ENCODE measurements around the gene CCDC63. TPM values are rescaled to one million over a fixed set of nuclear protein-coding genes. Genes with fewer than 3 reads are reported as not detected.

CCDC63 gene
- polyA plus RNA-seq, 3 donors from 2014 or later = not detected

- Mint-ChIP-seq H3K4me1 (no peaks in the 10 kb centered on the region), H3K9me3 (no peaks in the 10 kb centered on the region), H3K4me3 (no peak overlapping the region), H3K27me3 (ENCODE audit: low read depth in 3 of 3) (peaks cover 0 to 7% (median 7%) of the 10 kb centered on the region in 3 donors), H3K27ac (no peak overlapping the region), H3K36me3 (no peaks in the 10 kb centered on the region)
- DNase-seq = no peak
These were observed 60.8 kb downstream of the CCDC63 start for GRCh38 chr12:110907583-110907982.

GRCh38 chr12:110908377-110909152, 61.8 kb downstream of the CCDC63 start:
- no peak overlapping the region for H3K27ac Mint-ChIP-seq
- H3K4me1 Mint-ChIP-seq = no peaks in the 10 kb centered on the region
- no peak overlapping the region for H3K4me3 Mint-ChIP-seq
- no peaks in the 10 kb centered on the region for H3K36me3 Mint-ChIP-seq
- no peak for DNase-seq
- H3K9me3 Mint-ChIP-seq = no peaks in the 10 kb centered on the region
- peaks cover 0 to 7% (median 3%) of the 10 kb centered on the region in 3 donors for H3K27me3 Mint-ChIP-seq (ENCODE audit: low read depth in 3 of 3)

DNA sequence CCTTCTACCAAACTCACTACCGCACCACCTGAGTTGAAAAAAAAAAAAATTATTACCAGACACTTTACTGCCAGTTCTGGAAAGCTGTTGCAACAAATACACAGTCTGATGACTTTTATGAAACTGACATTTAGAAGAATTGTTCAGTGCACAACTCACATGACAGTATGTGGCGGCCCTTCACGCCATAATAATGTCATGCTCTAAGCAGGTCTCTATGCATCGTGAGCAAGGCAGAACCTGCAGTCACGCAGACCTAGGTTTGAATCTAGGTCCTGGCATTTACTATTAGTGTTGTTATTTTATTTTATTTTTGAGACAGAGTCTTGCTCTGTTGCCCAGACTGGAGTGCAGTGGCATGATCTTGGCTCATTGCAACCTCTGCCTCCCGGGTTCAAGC, 65.5 kb downstream of the CCDC63 start:
- Mint-ChIP-seq H3K9me3 (no peaks in the 10 kb centered on the region), H3K4me3 (no peak overlapping the region), H3K4me1 (no peaks in the 10 kb centered on the region), H3K27ac (no peak overlapping the region), H3K36me3 (no peaks in the 10 kb centered on the region), H3K27me3 (ENCODE audit: low read depth in 3 of 3) (peaks cover 1 to 6% (median 2%) of the 10 kb centered on the region in 3 donors)
- no peak for DNase-seq

- H3K27ac Mint-ChIP-seq = peak overlapping the region in 1 of 6 donors; percentile 38
- H3K36me3 Mint-ChIP-seq = no peaks in the 10 kb centered on the region
These were observed 66.6 kb downstream of the CCDC63 start for GRCh38 chr12:110913119-110914056.

GRCh38 chr12:110916295-110916875, 69.6 kb downstream of the CCDC63 start:
- Mint-ChIP-seq H3K4me1 (no peaks in the 10 kb centered on the region), H3K4me3 (no peak overlapping the region), H3K27ac (peak overlapping the region in 1 of 6 donors; percentile 9), H3K36me3 (no peaks in the 10 kb centered on the region), H3K9me3 (no peaks in the 10 kb centered on the region), H3K27me3 (ENCODE audit: low read depth in 3 of 3) (peaks cover 0 to 4% (median 1%) of the 10 kb centered on the region in 3 donors)
- no peak for DNase-seq

More at GRCh38 chr12:110913119-110914056, 66.6 kb downstream of the CCDC63 start:
- no peaks in the 10 kb centered on the region for H3K4me1 Mint-ChIP-seq
- no peak for DNase-seq
- H3K27me3 Mint-ChIP-seq (ENCODE audit: low read depth in 3 of 3) = peaks cover 1 to 4% (median 2%) of the 10 kb centered on the region in 3 donors
- no peaks in the 10 kb centered on the region for H3K9me3 Mint-ChIP-seq
- H3K4me3 Mint-ChIP-seq = no peak overlapping the region

DNA sequence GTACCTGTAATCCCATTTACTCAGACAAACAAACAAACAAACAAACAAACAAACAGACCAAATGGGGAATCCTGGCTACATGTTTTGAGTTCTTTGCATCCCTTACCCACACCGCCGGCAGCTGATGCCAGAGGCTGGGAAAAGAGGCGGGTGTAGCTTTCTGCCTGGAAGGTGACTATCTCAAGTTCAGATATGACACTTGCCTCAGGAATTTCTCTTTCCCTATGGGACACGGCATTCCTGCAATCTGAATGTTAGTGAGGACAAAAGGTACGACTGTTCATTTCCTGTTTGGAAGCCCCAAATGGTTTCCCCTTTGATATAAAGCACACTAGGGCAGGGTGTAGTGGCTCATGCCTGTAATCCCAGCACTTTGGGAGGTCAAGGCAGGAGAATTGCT, 70.7 kb downstream of the CCDC63 start:
- H3K4me3 Mint-ChIP-seq = no peak overlapping the region
- no peak overlapping the region for H3K27ac Mint-ChIP-seq
- H3K9me3 Mint-ChIP-seq = no peaks in the 10 kb centered on the region
- no peaks in the 10 kb centered on the region for H3K4me1 Mint-ChIP-seq
- H3K27me3 Mint-ChIP-seq (ENCODE audit: low read depth in 3 of 3) = peaks cover 0 to 4% (median 2%) of the 10 kb centered on the region in 3 donors
- no peak for DNase-seq
- H3K36me3 Mint-ChIP-seq = no peaks in the 10 kb centered on the region

DNA sequence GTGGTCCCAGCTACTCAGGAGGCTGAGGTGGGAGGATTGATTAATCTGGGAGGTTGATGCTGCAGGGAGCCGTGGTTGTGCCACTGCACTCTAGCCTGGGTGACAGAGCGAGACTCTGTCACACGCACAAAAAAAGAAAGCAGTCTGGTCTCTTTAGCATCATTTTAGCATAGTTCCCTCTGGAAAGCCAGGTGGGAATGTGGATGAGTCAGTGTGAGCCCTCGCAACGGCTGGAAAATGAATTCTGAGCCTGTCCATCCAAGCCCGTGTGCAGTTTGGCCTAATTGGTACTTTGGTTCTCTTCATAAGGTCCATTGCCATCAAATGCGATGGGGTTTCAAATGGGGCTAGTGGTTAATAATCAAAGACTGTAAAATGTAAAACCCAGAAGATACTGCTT, 71.2 kb downstream of the CCDC63 start:
- no peak overlapping the region for H3K27ac Mint-ChIP-seq

DNA sequence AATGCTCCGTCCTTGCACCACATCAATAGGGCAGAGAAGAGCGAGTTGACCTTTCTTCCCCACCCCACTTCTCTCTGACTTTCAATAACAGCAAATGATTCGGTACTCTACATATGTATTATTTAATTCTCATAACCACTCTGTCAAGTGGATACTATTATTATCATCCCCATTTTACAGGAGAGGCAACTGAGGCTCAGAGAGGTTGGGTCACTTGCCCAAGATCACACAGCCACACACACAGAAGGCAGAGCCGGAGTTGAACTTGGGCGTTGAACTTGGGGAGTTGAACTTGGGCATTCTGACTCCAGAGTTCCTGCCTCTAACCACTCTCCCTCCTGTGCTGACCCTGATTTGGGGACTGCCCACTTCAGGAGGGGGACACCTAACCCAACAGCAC, 72.9 kb downstream of the CCDC63 start:
- no peaks in the 10 kb centered on the region for H3K4me1 Mint-ChIP-seq
- DNase-seq = no peak
- peaks cover 0 to 3% (median 3%) of the 10 kb centered on the region in 3 donors for H3K27me3 Mint-ChIP-seq (ENCODE audit: low read depth in 3 of 3)
- no peaks in the 10 kb centered on the region for H3K36me3 Mint-ChIP-seq
- H3K9me3 Mint-ChIP-seq = no peaks in the 10 kb centered on the region
- no peak overlapping the region for H3K4me3 Mint-ChIP-seq
- H3K27ac Mint-ChIP-seq = no peak overlapping the region

More for the DNA sequence above, 71.2 kb downstream of the CCDC63 start:
- no peaks in the 10 kb centered on the region for H3K4me1 Mint-ChIP-seq
- DNase-seq = no peak
- no peaks in the 10 kb centered on the region for H3K9me3 Mint-ChIP-seq
- H3K27me3 Mint-ChIP-seq (ENCODE audit: low read depth in 3 of 3) = peaks cover 0 to 4% (median 3%) of the 10 kb centered on the region in 3 donors
- no peak overlapping the region for H3K4me3 Mint-ChIP-seq
- no peaks in the 10 kb centered on the region for H3K36me3 Mint-ChIP-seq

- H3K27me3 Mint-ChIP-seq (ENCODE audit: low read depth in 3 of 3) = peaks cover 0 to 3% (median 3%) of the 10 kb centered on the region in 3 donors
These were observed 73.6 kb downstream of the CCDC63 start, which contains the start of gene MYL2 for GRCh38 chr12:110920324-110920910. Gene MYL2 (minus strand): TSS chr12:110920579. CDS start chr12:110920529, 50 bp downstream.

GRCh38 chr12:110921262-110921661, 74.5 kb downstream of the CCDC63 start:
- Mint-ChIP-seq H3K27ac (no peak overlapping the region), H3K4me3 (no peak overlapping the region), H3K36me3 (no peaks in the 10 kb centered on the region), H3K27me3 (ENCODE audit: low read depth in 3 of 3) (peaks cover 0 to 5% (median 3%) of the 10 kb centered on the region in 3 donors), H3K4me1 (no peaks in the 10 kb centered on the region), H3K9me3 (no peaks in the 10 kb centered on the region)
- DNase-seq = no peak

More at GRCh38 chr12:110920324-110920910, 73.6 kb downstream of the CCDC63 start, which contains the start of gene MYL2:
- Mint-ChIP-seq H3K27ac (no peak within 1 kb of the TSS), H3K9me3 (no peaks in the 10 kb centered on the region), H3K4me3 (no peak within 1 kb of the TSS), H3K36me3 (no peaks in the 10 kb centered on the region), H3K4me1 (no peaks in the 10 kb centered on the region)
- DNase-seq = no peak

GRCh38 chr12:110922652-110923051, 75.9 kb downstream of the CCDC63 start:
- H3K4me3 Mint-ChIP-seq = no peak overlapping the region
- H3K27ac Mint-ChIP-seq = no peak overlapping the region
- H3K4me1 Mint-ChIP-seq = no peaks in the 10 kb centered on the region
- H3K27me3 Mint-ChIP-seq (ENCODE audit: low read depth in 3 of 3) = peaks cover 3 to 7% (median 3%) of the 10 kb centered on the region in 3 donors
- no peaks in the 10 kb centered on the region for H3K9me3 Mint-ChIP-seq
- no peaks in the 10 kb centered on the region for H3K36me3 Mint-ChIP-seq
- no peak for DNase-seq

DNA sequence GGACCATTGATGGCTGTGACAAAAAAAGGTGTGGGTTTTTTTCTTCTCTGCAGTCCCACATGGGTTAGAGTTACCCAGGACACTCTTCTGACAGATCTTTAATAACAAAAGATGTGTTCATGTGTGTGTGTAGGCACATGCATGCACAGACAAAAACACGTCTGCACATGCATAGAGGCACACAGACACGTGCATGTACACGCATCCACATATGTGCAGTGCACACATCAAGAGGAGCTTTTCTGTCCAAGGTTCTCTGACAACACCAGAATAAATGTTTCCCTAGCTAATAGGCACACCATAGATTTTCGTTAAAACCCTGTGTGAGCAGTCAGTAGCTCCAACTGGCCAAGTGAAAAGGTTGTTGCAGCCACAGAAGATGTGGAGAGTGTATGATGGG, 76.4 kb downstream of the CCDC63 start:
- H3K4me1 Mint-ChIP-seq = no peaks in the 10 kb centered on the region
- H3K27ac Mint-ChIP-seq = no peak overlapping the region
- no peaks in the 10 kb centered on the region for H3K9me3 Mint-ChIP-seq
- no peak for DNase-seq
- H3K4me3 Mint-ChIP-seq = no peak overlapping the region
- H3K36me3 Mint-ChIP-seq = no peaks in the 10 kb centered on the region
- peaks cover 2 to 7% (median 3%) of the 10 kb centered on the region in 3 donors for H3K27me3 Mint-ChIP-seq (ENCODE audit: low read depth in 3 of 3)

GRCh38 chr12:110923692-110924334, 77.0 kb downstream of the CCDC63 start:
- no peaks in the 10 kb centered on the region for H3K4me1 Mint-ChIP-seq
- no peaks in the 10 kb centered on the region for H3K9me3 Mint-ChIP-seq
- no peak for DNase-seq
- H3K4me3 Mint-ChIP-seq = no peak overlapping the region
- peaks cover 2 to 7% (median 3%) of the 10 kb centered on the region in 3 donors for H3K27me3 Mint-ChIP-seq (ENCODE audit: low read depth in 3 of 3)
- H3K27ac Mint-ChIP-seq = no peak overlapping the region
- no peaks in the 10 kb centered on the region for H3K36me3 Mint-ChIP-seq

All from immature natural killer cell (primary cell).